Measurements from ENCODE around the gene NT5DC2.
"Not testable (repeated sequence)": the region's sequence is repeated elsewhere in the genome, so short reads cannot be mapped to it uniquely, and the experiment has no call there.

The NT5DC2 gene

DNA sequence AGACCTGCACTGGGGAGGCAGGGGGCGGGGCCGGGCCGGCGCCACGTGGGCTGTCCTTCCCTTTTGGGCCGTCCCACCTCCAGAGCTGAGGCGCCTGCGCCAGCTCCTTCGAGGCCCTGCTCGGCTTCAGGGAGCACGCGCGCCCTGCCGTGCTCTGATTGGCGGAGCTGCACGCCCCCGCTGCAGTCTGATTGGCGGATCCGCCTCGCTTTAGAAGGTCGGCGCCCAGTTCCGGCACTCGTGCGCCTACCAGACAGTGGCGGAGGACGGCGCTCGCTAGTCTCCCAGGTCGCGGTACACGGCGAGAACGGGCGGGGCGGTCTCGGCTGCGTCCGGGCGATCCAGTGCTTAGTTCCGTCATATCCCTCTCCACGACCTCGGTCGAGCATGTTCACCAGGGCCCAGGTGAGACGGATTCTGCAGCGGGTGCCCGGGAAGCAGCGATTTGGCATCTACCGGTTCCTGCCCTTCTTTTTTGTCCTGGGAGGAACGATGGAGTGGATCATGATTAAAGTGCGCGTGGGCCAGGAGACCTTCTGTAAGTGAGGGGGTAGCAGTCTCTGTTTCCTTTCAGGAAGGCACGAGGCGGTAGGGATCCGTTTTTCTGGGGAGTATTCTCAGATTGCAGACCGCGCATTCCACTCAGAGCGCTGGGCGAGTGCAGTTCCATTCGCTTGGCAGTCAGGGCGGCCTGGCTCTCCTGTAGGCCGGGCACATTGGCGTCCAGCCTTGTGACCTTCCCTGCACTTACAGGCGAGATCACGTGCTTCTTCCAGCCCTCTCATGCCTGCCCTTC lies 2.9 kb upstream of the NT5DC2 start, which contains the start of gene UQCC5:
UQCC5 (plus strand) TSS at position 237 of the 796 bp plus-strand sequence; CDS start at position 388, 151 bp downstream.
- peak; percentile 75 for DNase-seq

DNA sequence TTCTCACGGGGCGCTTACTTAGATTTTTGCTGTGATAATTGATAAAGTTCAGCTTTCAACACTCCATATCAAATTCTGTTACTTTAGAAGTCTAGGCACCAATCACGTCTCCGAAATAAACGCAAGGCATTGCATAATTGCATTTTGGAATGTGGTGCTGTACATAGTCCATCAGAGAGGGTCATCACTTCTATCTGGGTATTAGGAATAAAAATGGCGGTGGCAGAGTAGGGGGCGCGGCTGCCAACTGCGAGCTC lies 2.4 kb upstream of the NT5DC2 start:
- no peak for DNase-seq

GRCh38 chr3:52535411-52536111 lies 1.9 kb upstream of the NT5DC2 start:
- DNase-seq: no peak

DNA sequence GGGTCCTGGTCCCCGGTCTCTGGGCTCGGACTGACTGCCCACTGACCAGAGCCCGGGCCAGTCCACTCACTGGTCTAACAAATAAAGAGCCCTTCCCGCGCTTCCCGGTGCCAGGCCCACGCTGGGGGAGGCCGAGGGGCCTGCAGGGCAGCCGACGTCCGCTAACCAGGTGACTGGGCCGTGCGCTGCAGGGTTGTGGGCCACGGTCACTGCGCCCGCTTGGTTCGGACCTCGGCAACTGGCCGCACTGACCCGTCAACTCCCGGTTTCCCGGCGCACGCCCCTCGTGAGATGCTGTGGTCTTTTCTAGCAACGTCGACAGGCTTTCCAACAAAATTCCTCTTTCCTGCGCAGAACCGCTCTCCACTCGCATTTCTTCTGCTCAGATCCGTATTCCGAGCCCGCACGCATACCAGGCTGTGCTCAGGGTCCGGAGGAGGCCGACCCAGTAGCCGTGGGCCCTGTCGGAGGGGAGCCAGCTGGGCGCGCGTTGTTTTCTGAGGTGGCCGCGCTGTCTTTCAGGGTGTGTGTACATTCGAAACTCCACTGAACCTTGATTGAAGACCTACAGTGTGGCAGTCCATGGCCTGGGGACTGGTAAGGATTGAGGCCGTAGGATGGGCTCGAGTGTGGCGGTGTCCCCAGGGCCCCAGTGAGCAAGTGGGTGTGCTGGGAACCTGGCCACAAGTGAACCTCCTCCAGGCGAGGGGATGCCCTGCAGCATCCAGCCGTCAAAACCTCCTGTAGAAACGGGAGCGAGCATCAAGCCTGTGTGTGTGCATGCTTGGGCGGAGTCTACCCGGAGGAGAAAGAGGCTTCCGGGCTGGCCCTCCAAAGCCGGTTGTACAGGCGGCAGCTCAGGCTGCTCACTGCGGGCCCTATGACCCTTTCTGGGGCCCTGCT lies 875 bp upstream of the NT5DC2 start:
- peak; percentile 43 for DNase-seq

- DNase-seq: no peak
Measured at GRCh38 chr3:52532838-52533622, 627 bp downstream of the NT5DC2 start.

GRCh38 chr3:52532517-52532837 lies 1.2 kb downstream of the NT5DC2 start:
- DNase-seq: no peak

GRCh38 chr3:52531860-52532516 lies 1.7 kb downstream of the NT5DC2 start:
- DNase-seq: no peak

DNA sequence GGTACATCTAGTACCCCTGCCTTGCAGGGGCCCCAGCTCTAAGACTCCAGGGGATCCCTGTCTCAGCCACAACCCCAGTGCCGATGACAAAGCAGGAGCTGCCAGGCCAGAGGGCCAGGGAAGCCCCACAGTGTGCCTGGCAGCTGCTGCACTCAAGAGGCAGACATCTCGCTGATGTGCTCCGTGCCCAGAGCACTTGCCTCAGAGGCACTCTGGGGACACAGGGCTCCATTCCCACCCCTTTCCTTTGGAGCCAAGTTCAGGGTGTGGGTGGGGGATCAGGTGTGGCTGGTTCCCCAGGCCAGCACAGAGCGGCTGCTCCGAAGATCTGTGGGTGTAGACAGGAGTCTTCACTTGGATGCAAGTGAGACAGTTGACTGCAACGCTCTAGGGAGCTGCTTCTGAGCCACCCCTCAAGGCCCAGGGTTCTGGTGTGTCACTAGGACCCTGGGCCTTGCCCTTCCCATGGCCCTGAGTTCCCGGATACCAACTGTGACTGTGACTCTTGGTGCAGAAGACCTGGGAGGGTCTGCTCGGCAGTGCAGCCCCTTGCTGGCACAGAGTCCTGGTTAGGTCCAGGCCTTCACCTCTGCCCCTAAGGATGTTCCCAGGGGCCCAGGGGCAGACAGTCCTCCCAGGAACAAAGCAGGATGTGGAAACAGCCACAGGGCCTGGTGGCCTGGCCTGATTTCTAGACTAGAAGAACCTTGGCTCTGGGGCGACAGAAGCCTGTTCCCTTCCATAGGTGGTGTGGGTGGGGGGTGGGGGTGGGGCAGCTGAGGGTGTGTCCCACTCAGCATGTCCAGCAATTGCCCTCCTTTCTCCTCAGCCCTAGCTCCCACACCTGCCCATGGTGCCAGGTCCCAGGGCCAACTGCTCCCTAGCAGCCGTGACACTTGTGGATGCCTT lies 2.5 kb downstream of the NT5DC2 start:
- no peak for DNase-seq

DNA sequence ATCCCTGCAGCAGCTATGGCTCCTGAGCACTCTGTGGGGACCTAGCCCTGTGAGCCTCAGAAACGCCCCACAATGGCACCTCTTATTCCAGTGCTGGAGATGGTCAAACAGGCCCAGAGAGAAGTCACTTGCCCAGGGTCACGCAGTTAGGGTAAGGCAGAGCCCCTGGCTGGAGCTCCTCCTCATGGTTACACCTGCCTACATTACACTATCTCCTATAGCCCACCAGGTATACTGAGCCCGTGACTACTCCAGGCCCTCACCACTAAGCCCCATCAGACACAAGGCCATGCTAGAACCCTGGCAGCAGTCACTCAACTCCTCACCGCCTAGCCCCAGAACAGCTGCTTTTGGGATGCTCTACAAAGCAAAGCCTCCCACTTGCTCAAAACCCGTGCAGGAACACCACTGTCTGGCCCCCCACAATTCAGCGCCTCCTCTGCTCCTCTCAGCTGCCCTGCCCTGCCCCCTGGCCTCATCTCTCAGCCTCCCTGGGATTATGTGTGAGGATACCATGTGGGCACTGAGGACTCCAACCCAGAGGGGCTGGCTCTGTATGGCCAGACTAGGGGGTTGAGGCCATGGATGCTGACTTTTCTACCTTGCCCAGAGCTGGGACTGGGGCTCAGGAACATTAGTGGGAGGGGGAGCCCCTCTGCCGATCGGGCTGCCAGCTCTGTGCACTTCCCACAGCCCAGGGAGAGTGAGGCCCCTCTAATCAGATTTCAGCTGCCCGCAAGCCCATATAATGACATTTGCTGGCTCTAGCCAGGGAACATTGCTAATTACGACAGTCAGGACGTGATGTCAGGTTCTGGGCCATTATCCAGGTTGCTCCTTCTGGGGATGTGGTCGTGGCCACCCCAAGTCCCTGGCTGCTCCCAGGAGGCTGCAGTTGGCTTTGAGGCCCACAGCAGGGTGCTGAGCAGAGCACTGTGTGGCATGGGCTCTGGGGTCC lies 4.0 kb downstream of the NT5DC2 start:
- DNase-seq: no peak

DNA sequence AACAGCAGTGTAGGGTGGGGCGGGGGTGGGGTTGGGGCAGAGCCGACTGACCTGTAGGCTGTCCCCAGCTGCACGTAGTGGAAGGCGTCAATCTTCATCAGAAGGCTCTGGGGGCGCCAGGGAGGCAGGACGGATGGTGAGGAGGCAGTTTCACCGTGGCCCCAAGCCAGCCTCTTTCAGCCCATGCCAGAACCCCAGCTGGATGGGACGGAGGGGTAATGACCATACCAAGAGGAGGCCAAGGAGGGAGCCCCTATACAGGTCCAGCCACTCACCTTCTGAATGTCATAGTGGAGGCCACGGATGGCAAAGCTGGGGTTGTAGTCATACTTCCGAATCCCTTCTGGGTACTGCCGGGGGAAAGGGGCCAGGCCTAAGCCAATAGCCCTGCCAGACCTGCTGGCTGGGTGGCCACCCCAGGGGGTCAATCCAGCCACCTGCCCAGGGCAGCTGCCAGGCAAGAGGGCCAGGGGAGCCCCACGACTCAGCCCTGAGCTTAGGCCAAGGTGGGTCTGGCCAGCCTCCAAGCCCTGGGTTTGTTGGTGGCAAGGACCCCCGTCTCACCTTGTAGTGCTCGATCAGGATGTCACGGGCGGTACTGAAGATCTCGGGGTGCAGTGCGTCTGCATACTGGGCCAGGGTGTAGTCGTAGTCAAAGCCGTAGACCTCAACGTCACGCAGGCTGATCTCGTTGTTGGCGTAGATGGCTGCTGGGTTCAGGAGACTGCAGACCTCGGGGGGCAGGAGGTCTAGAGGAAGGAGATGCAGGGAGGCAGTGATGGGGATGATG lies 4.9 kb downstream of the NT5DC2 start:
- no peak for DNase-seq

- no peak for DNase-seq
Measured at GRCh38 chr3:52527732-52528585, 5.7 kb downstream of the NT5DC2 start.

GRCh38 chr3:52527039-52527731 lies 6.5 kb downstream of the NT5DC2 start:
- DNase-seq: no peak

- not testable (repeated sequence) for DNase-seq
Measured at GRCh38 chr3:52526671-52527038, 7.0 kb downstream of the NT5DC2 start.

- peak; percentile 38 for DNase-seq
Measured at GRCh38 chr3:52525680-52526561, 7.7 kb downstream of the NT5DC2 start.

DNA sequence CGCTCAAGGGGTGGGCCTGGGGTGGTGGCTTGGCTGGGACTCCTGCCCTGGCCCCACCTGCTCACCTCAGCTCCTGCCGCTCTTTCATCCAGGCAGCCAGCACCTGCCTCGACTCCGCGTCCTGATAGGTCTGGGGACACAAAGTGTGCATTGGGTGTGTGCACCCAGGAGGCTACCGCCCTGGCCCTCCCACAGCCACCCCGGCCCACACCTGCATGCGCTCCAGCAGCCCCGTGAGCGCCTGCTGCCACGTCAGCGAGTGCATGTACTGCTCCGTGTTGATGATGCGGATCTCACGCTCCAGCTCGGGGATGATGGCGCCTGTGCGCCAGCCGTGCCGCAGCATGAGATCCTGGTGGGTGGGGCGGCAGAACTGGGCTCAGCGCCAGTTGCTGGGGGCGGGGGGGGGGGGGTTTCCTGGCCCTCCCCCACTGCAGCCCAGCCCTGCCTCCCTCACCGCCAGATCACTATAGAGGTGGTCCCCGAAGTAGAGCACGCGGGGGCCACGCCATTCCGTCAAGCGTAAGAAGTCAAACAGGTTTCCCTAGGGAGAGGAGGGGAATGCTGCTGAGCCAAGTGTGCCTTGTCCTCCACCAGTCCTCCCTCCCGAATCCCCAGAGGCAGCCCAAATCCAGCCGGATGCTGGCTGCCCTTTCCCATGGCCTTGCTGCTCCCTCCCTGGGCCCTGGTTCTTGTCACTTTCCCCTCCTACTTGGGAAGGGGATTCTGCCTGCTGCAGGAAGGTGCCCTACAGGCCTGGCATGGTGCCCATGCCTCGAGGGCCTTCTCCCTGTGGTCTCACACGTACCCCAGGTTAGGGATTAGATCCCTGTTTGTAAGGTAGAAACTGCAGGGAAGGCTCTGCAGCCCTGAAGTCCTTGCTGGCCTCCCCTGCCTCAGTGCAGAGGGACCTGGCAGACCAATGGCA lies 8.6 kb downstream of the NT5DC2 start:
- peak; percentile 45 for DNase-seq
